Stimulated activated CD8-positive, alpha-beta memory T cell treated with anti-CD3 and anti-CD28 coated beads, Interleukin-7, amount 100 ng/mL, for 1 hour (primary cell): ENCODE data around the gene GABPB2.

Experiments
- DNase-seq, 2 donors: peaks; one replicate each; pipeline ENCODE4 v3.0.0-alpha.2; 2020; ENCODE audit warnings: low read depth in 2 of 2

The GABPB2 gene

GRCh38 chr1:151164732-151165280 lies 94.2 kb downstream of the GABPB2 start:
- DNase-seq: no peak

- DNase-seq: no peak
Observed at GRCh38 chr1:151165281-151165737, 94.7 kb downstream of the GABPB2 start.

GRCh38 chr1:151165738-151166504 lies 95.4 kb downstream of the GABPB2 start, which contains the start of the genes LYSMD1 and SCNM1:
TSS of gene LYSMD1 (minus strand) at chr1:151165902. CDS start at chr1:151165258, 644 bp downstream.
TSS of gene SCNM1 (plus strand) at chr1:151166144. CDS start at chr1:151166153, 9 bp downstream.
- peak; percentile 86 for DNase-seq

GRCh38 chr1:151166505-151166956 lies 96.0 kb downstream of the GABPB2 start:
- DNase-seq: no peak

- DNase-seq: no peak
Observed at GRCh38 chr1:151167116-151167515, 96.6 kb downstream of the GABPB2 start.

GRCh38 chr1:151171190-151171589 lies 100.6 kb downstream of the GABPB2 start:
- DNase-seq: no peak
